HG03280 (cell line): ENCODE data around the gene YJEFN3.
A peak's percentile ranks its signal among the peaks of the same experiment; 100 is the strongest.

Source experiments
- ATAC-seq: cut with Tn5 transposase; IDR thresholded peaks from one replicate; pipeline ENCODE4 v1.9.1; 2021; ENCODE audit warnings: mild to moderate bottlenecking, moderate library complexity; ENCODE audit not compliant: unreplicated experiment

YJEFN3 gene

GRCh38 chr19:19515642-19516519 lies 12.8 kb upstream of the YJEFN3 start, which contains the start of gene NDUFA13:
Gene NDUFA13 (plus strand): TSS chr19:19516225. CDS start chr19:19516239, 14 bp downstream.
- ATAC-seq, result peak; percentile 93

GRCh38 chr19:19517235-19517619 lies 11.5 kb upstream of the YJEFN3 start:
- no peak for ATAC-seq

- ATAC-seq, result no peak
These were observed 7.7 kb upstream of the YJEFN3 start for GRCh38 chr19:19520989-19521388.

- no peak for ATAC-seq
These were observed 5.5 kb upstream of the YJEFN3 start for GRCh38 chr19:19523177-19523576.

GRCh38 chr19:19524053-19524452 lies 4.7 kb upstream of the YJEFN3 start:
- ATAC-seq, result no peak

- ATAC-seq, result no peak
These were observed 2.9 kb upstream of the YJEFN3 start for GRCh38 chr19:19525611-19526380.

GRCh38 chr19:19526581-19527370 lies 1.9 kb upstream of the YJEFN3 start:
- no peak for ATAC-seq

GRCh38 chr19:19527371-19527656 lies 1.4 kb upstream of the YJEFN3 start:
- ATAC-seq, result no peak

- ATAC-seq, result no peak
These were observed 761 bp upstream of the YJEFN3 start for GRCh38 chr19:19527674-19528625.

- no peak for ATAC-seq
These were observed 1.2 kb downstream of the YJEFN3 start for GRCh38 chr19:19529783-19530422.

- ATAC-seq, result no peak
These were observed 1.7 kb downstream of the YJEFN3 start for GRCh38 chr19:19530423-19530804.

GRCh38 chr19:19530889-19531288 lies 2.2 kb downstream of the YJEFN3 start:
- ATAC-seq, result no peak

- ATAC-seq, result no peak
These were observed 3.5 kb downstream of the YJEFN3 start for GRCh38 chr19:19531951-19532805.

- no peak for ATAC-seq
These were observed 4.3 kb downstream of the YJEFN3 start for GRCh38 chr19:19532806-19533701.

GRCh38 chr19:19533841-19534240 lies 5.1 kb downstream of the YJEFN3 start:
- no peak for ATAC-seq

GRCh38 chr19:19534556-19535265 lies 6.0 kb downstream of the YJEFN3 start:
- no peak for ATAC-seq
